Vagina (tissue), 2 donors: ENCODE measurements around the gene RGS6. TPM values are rescaled to one million over a fixed set of nuclear protein-coding genes. Genes with fewer than 3 reads are reported as not detected.

Experiments used
- DNase-seq, 2 donors: peaks; one replicate each; pipeline ENCODE4 v3.0.0-alpha.2; 2017; ENCODE audit errors: extremely low spot score in 2 of 2
- H3K27ac ChIP-seq: fragments of 200-600 bp; sonication (generic); one replicate; pipeline ENCODE4 v1.5.1; 2019
- H3K27me3 ChIP-seq: fragments of 200-600 bp; sonication (generic); one replicate; pipeline ENCODE4 v1.5.1; 2019
- H3K36me3 ChIP-seq, 2 donors: fragments of 200-600 bp; sonication (generic); one replicate each; pipeline ENCODE4 v1.5.1; 2017 to 2019
- H3K4me1 ChIP-seq: fragments of 200-600 bp; sonication (generic); one replicate; pipeline ENCODE4 v1.5.1; 2019
- H3K4me3 ChIP-seq, 2 donors: fragments of 200-600 bp; sonication (generic); 1 replicate in 1 of 2; 2 replicates in 1 of 2; pipeline ENCODE4 v1.5.1; 2016 to 2019
- H3K9me3 ChIP-seq: fragments of 200-600 bp; sonication (generic); one replicate; pipeline ENCODE4 v1.5.1; 2019
- CTCF ChIP-seq, 3 experiments: fragments of 450-650 bp in 2 of 3; fragments of 200-600 bp in 1 of 3; sonication (generic) in 1 of 3; IDR thresholded peaks; one replicate each; pipeline ENCODE4 v1.5.1; 2017 to 2019; ENCODE audit warnings: antibody characterized with exemption in 3 of 3, mild to moderate bottlenecking in 2 of 3, moderate library complexity in 2 of 3
- POLR2A ChIP-seq, 2 donors: fragments of 450-650 bp; IDR thresholded peaks; one replicate each; pipeline ENCODE4 v1.6.1; 2017; ENCODE audit warnings: antibody characterized with exemption in 2 of 2, mild to moderate bottlenecking in 2 of 2, moderate library complexity in 2 of 2
- POLR2AphosphoS5 ChIP-seq, 2 donors: sonication (generic); formaldehyde crosslinking; IDR thresholded peaks; one replicate each; pipeline ENCODE4 v1.9.0; 2017; ENCODE audit warnings: antibody characterized with exemption in 2 of 2, mild to moderate bottlenecking in 2 of 2, low read depth in 1 of 2; ENCODE audit not compliant: insufficient read depth in 1 of 2
- intact Hi-C: fragments of 100-400 bp; cut with DNase I; formaldehyde crosslinking; loops from one replicate; pipeline ENCODE4 v1.15.1; 2023
- total RNA-seq: library from RNA; depleted of rRNA; stranded (reverse); fragments of >200 nt; gene quantifications from one replicate; pipeline ENCODE4 v1.2.3, GENCODE V29; 2016

Gene RGS6
- total RNA-seq, 1 donor from 2014 or later, result 2.0 TPM

GRCh38 chr14:72512925-72513324 is 580.7 kb downstream of the RGS6 start:
- TF ChIP-seq POLR2A (IDR thresholded peaks at IDR 0.05), result no peak
- no peak for TF ChIP-seq POLR2AphosphoS5 (IDR thresholded peaks at IDR 0.05; ENCODE audit: insufficient read depth in 1 of 2, low read depth in 1 of 2)
- TF ChIP-seq CTCF (IDR thresholded peaks at IDR 0.05), result no peak
- H3K27me3 ChIP-seq, result no peaks in the 10 kb centered on the region
- H3K27ac ChIP-seq, result no peak overlapping the region
- intact Hi-C loops, result no loop called here
- no peak overlapping the region for H3K4me3 ChIP-seq
- DNase-seq, result peak in 1 of 2 donors; percentile 74
- no peaks in the 10 kb centered on the region for H3K4me1 ChIP-seq
- no peaks in the 10 kb centered on the region for H3K9me3 ChIP-seq
- H3K36me3 ChIP-seq, result no peaks in the 10 kb centered on the region

GRCh38 chr14:72513346-72513745 is 581.1 kb downstream of the RGS6 start:
- H3K4me1 ChIP-seq, result no peaks in the 10 kb centered on the region
- no peaks in the 10 kb centered on the region for H3K36me3 ChIP-seq
- H3K9me3 ChIP-seq, result no peaks in the 10 kb centered on the region
- no peaks in the 10 kb centered on the region for H3K27me3 ChIP-seq
- no peak overlapping the region for H3K27ac ChIP-seq
- no peak overlapping the region for H3K4me3 ChIP-seq
- no peak for TF ChIP-seq POLR2AphosphoS5 (IDR thresholded peaks at IDR 0.05; ENCODE audit: insufficient read depth in 1 of 2, low read depth in 1 of 2)
- TF ChIP-seq POLR2A (IDR thresholded peaks at IDR 0.05), result no peak
- peak in 1 of 2 donors; percentile 54 for DNase-seq
- intact Hi-C loops, result no loop called here

- DNase-seq, result peak in 1 of 2 donors; percentile 58
- Histone ChIP-seq H3K9me3 (no peaks in the 10 kb centered on the region), H3K4me3 (no peak overlapping the region), H3K27me3 (no peaks in the 10 kb centered on the region), H3K27ac (no peak overlapping the region), H3K36me3 (no peaks in the 10 kb centered on the region), H3K4me1 (no peaks in the 10 kb centered on the region)
- intact Hi-C loops, result no loop called here
- TF ChIP-seq POLR2AphosphoS5 (IDR thresholded peaks at IDR 0.05; ENCODE audit: insufficient read depth in 1 of 2, low read depth in 1 of 2) (no peak), CTCF (IDR thresholded peaks at IDR 0.05) (peak in 1 of 3 experiments; percentile 9), POLR2A (IDR thresholded peaks at IDR 0.05) (no peak)
Measured at GRCh38 chr14:72513965-72514659, 581.9 kb downstream of the RGS6 start.

GRCh38 chr14:72514660-72515025 is 582.4 kb downstream of the RGS6 start:
- Histone ChIP-seq H3K4me1 (no peaks in the 10 kb centered on the region), H3K27me3 (no peaks in the 10 kb centered on the region), H3K27ac (no peak overlapping the region), H3K9me3 (no peaks in the 10 kb centered on the region), H3K4me3 (no peak overlapping the region), H3K36me3 (no peaks in the 10 kb centered on the region)
- TF ChIP-seq POLR2A (IDR thresholded peaks at IDR 0.05), result no peak
- peak in 1 of 2 donors; percentile 80 for DNase-seq
- intact Hi-C loops, result no loop called here

- DNase-seq, result peak in 1 of 2 donors; percentile 64
- Histone ChIP-seq H3K4me3 (no peak overlapping the region), H3K36me3 (no peaks in the 10 kb centered on the region), H3K27me3 (no peaks in the 10 kb centered on the region), H3K27ac (no peak overlapping the region), H3K4me1 (no peaks in the 10 kb centered on the region), H3K9me3 (no peaks in the 10 kb centered on the region)
- TF ChIP-seq POLR2AphosphoS5 (IDR thresholded peaks at IDR 0.05; ENCODE audit: insufficient read depth in 1 of 2, low read depth in 1 of 2) (no peak), CTCF (IDR thresholded peaks at IDR 0.05) (no peak), POLR2A (IDR thresholded peaks at IDR 0.05) (no peak)
- intact Hi-C loops, result no loop called here
Measured at GRCh38 chr14:72515779-72516770, 583.8 kb downstream of the RGS6 start.
